Stomach smooth muscle (tissue), 2 donors: ENCODE measurements around the gene METTL2A.
"Not testable (repeated sequence)": the region's sequence is repeated elsewhere in the genome, so short reads cannot be mapped to it uniquely, and the experiment has no call there.

ENCODE experiments used
- H3K27ac ChIP-seq: one replicate; pipeline ENCODE4 v1.7.0; 2013; ENCODE audit warnings: mild to moderate bottlenecking, low read length, inconsistent platforms
- H3K27me3 ChIP-seq, 2 donors: one replicate each; pipeline ENCODE4 v1.7.0; 2013; ENCODE audit warnings: low read length in 2 of 2; ENCODE audit not compliant: insufficient read depth in 2 of 2, control insufficient read depth in 1 of 2
- H3K36me3 ChIP-seq, 2 donors: one replicate each; pipeline ENCODE4 v1.7.0; 2013; ENCODE audit warnings: low read length in 2 of 2; ENCODE audit not compliant: control insufficient read depth in 2 of 2, insufficient read depth in 2 of 2
- H3K4me1 ChIP-seq: one replicate; pipeline ENCODE4 v1.7.0; 2013; ENCODE audit warnings: low read length; ENCODE audit not compliant: control insufficient read depth, insufficient read depth
- H3K4me3 ChIP-seq, 2 donors: one replicate each; pipeline ENCODE4 v1.7.0; 2013; ENCODE audit warnings: low read length in 2 of 2
- H3K9ac ChIP-seq, 2 donors: one replicate each; pipeline ENCODE4 v1.7.0; 2013; ENCODE audit warnings: low read length in 2 of 2, mild to moderate bottlenecking in 1 of 2
- H3K9me3 ChIP-seq, 2 donors: one replicate each; pipeline ENCODE4 v1.7.0; 2013; ENCODE audit warnings: low read length in 2 of 2; ENCODE audit not compliant: control insufficient read depth in 2 of 2
- donor health status: healthy.
- donor health status: Pancreatic carcinoma.

Gene METTL2A

GRCh38 chr17:62444063-62444462 is 20.4 kb downstream of the METTL2A start:
- Histone ChIP-seq H3K36me3 (peaks cover 29 to 39% of the 10 kb centered on the region in 2 donors), H3K9me3 (no peaks in the 10 kb centered on the region), H3K4me1 (no peaks in the 10 kb centered on the region), H3K27ac (no peak overlapping the region), H3K4me3 (no peak overlapping the region), H3K27me3 (no peaks in the 10 kb centered on the region), H3K9ac (no peak overlapping the region)

GRCh38 chr17:62445791-62446190 is 22.1 kb downstream of the METTL2A start:
- not testable (repeated sequence) for H3K9me3 ChIP-seq, H3K27ac ChIP-seq, H3K9ac ChIP-seq, H3K4me3 ChIP-seq, H3K27me3 ChIP-seq, H3K4me1 ChIP-seq
- H3K36me3 ChIP-seq: peaks cover 26 to 32% of the 10 kb centered on the region in 2 donors

- not testable (repeated sequence) for H3K4me1 ChIP-seq, H3K27ac ChIP-seq, H3K9ac ChIP-seq, H3K9me3 ChIP-seq, H3K4me3 ChIP-seq, H3K27me3 ChIP-seq
- H3K36me3 ChIP-seq: peaks cover 8 to 10% of the 10 kb centered on the region in 2 donors
Observed at GRCh38 chr17:62452195-62452594, 28.5 kb downstream of the METTL2A start.

GRCh38 chr17:62453041-62453440 is 29.3 kb downstream of the METTL2A start:
- H3K36me3 ChIP-seq, H3K9me3 ChIP-seq, H3K27ac ChIP-seq, H3K9ac ChIP-seq, H3K4me3 ChIP-seq, H3K4me1 ChIP-seq, H3K27me3 ChIP-seq: not testable (repeated sequence)

GRCh38 chr17:62453656-62454055 is 30.0 kb downstream of the METTL2A start:
- H3K4me3 ChIP-seq, H3K27me3 ChIP-seq, H3K27ac ChIP-seq, H3K4me1 ChIP-seq, H3K36me3 ChIP-seq, H3K9ac ChIP-seq, H3K9me3 ChIP-seq: not testable (repeated sequence)

GRCh38 chr17:62454111-62454510 is 30.4 kb downstream of the METTL2A start:
- H3K36me3 ChIP-seq, H3K9me3 ChIP-seq, H3K27ac ChIP-seq, H3K4me3 ChIP-seq, H3K27me3 ChIP-seq, H3K9ac ChIP-seq, H3K4me1 ChIP-seq: not testable (repeated sequence)

- no peaks in the 10 kb centered on the region for H3K9me3 ChIP-seq
- no peak overlapping the region for H3K9ac ChIP-seq
- H3K4me3 ChIP-seq: no peak overlapping the region
- no peak overlapping the region for H3K27ac ChIP-seq
- H3K27me3 ChIP-seq: no peaks in the 10 kb centered on the region
- no peaks in the 10 kb centered on the region for H3K4me1 ChIP-seq
- no peaks in the 10 kb centered on the region for H3K36me3 ChIP-seq
Observed at GRCh38 chr17:62456016-62456415, 32.3 kb downstream of the METTL2A start.

GRCh38 chr17:62458483-62458882 is 34.8 kb downstream of the METTL2A start:
- not testable (repeated sequence) for H3K9ac ChIP-seq, H3K9me3 ChIP-seq, H3K36me3 ChIP-seq, H3K4me3 ChIP-seq, H3K4me1 ChIP-seq, H3K27me3 ChIP-seq, H3K27ac ChIP-seq

GRCh38 chr17:62464422-62464821 is 40.7 kb downstream of the METTL2A start:
- not testable (repeated sequence) for H3K4me3 ChIP-seq, H3K36me3 ChIP-seq, H3K27me3 ChIP-seq, H3K27ac ChIP-seq, H3K9me3 ChIP-seq, H3K4me1 ChIP-seq, H3K9ac ChIP-seq

- not testable (repeated sequence) for H3K9me3 ChIP-seq, H3K36me3 ChIP-seq, H3K27ac ChIP-seq, H3K4me3 ChIP-seq, H3K4me1 ChIP-seq, H3K9ac ChIP-seq, H3K27me3 ChIP-seq
Observed at GRCh38 chr17:62465271-62465670, 41.6 kb downstream of the METTL2A start.

GRCh38 chr17:62470666-62471379 is 47.1 kb downstream of the METTL2A start:
- H3K27me3 ChIP-seq, H3K9ac ChIP-seq, H3K4me1 ChIP-seq, H3K27ac ChIP-seq, H3K4me3 ChIP-seq, H3K9me3 ChIP-seq, H3K36me3 ChIP-seq: not testable (repeated sequence)
